ENCODE results near the gene SDC1. TPM values are rescaled to one million over a fixed set of nuclear protein-coding genes. Genes with fewer than 3 reads are reported as not detected.
A peak's percentile ranks its signal among the peaks of the same experiment; 100 is the strongest.

SDC1 gene
- polyA plus RNA-seq, 1 experiment: 42.0 TPM

DNA sequence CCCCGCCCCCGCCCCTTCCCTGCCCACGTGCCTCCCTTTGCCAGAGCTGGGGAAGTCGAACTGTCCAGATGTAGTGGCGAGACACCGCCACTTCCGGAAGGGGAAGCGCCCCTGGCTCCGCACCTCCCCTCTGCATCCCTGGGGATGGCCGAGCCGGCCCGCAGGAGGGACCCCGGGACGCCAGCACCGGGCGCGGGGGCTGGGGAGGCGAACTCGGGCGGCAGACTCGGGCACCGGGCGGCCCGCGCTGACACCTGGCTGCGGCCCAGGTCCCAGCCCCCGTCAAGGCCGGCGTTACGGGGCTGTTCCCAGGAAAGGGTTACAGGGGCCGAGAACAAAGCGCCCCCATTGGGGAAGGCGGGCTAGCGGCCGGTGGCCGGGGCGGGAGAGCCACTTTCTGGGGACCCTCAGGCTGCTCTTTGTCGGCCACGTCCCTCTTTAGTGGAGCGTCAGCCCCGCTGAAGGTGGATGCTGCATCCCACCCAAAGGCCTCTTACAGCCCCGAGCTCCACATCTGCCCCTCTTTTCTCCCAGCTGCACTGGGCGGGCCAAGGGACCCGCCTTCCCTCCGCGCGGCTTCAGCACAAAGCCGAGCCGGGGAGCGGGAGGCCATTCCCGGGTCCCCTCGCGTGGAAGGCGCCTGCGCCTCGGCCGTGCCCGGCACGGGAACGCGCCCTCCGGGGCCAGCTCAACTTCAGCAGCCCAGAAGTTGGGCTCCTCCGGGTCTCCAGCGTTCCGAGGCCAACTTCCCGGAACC is 1.3 kb downstream of the SDC1 start:
- CTCF ChIA-PET: interaction anchor here (0.6 to 7.0 kb wide), 4 partner anchors 18 to 87 kb away, joined by 3 to 83 read pairs (median 4); no protein-coding TSS in a partner anchor
- Histone ChIP-seq H3K4me3 (ENCODE audit: low read depth, low read length) (peak overlapping the region; percentile 60), H3K36me3 (ENCODE audit: control insufficient read depth, insufficient read depth, low read length) (peaks cover 1% of the 10 kb centered on the region; the same call in 1 of the 2 replicates), H3K27me3 (ENCODE audit: control insufficient read depth, insufficient read depth, low read length) (no peaks in the 10 kb centered on the region)
- no peak for DNase-seq (ENCODE audit: low read depth)
- TF ChIP-seq, protein P1, sequence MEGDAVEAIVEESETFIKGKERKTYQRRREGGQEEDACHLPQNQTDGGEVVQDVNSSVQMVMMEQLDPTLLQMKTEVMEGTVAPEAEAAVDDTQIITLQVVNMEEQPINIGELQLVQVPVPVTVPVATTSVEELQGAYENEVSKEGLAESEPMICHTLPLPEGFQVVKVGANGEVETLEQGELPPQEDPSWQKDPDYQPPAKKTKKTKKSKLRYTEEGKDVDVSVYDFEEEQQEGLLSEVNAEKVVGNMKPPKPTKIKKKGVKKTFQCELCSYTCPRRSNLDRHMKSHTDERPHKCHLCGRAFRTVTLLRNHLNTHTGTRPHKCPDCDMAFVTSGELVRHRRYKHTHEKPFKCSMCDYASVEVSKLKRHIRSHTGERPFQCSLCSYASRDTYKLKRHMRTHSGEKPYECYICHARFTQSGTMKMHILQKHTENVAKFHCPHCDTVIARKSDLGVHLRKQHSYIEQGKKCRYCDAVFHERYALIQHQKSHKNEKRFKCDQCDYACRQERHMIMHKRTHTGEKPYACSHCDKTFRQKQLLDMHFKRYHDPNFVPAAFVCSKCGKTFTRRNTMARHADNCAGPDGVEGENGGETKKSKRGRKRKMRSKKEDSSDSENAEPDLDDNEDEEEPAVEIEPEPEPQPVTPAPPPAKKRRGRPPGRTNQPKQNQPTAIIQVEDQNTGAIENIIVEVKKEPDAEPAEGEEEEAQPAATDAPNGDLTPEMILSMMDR (IDR thresholded peaks at IDR 0.05; ENCODE audit: insufficient read depth, low read depth, low read length): no peak
- POLR2A ChIA-PET: no interaction called here

DNA sequence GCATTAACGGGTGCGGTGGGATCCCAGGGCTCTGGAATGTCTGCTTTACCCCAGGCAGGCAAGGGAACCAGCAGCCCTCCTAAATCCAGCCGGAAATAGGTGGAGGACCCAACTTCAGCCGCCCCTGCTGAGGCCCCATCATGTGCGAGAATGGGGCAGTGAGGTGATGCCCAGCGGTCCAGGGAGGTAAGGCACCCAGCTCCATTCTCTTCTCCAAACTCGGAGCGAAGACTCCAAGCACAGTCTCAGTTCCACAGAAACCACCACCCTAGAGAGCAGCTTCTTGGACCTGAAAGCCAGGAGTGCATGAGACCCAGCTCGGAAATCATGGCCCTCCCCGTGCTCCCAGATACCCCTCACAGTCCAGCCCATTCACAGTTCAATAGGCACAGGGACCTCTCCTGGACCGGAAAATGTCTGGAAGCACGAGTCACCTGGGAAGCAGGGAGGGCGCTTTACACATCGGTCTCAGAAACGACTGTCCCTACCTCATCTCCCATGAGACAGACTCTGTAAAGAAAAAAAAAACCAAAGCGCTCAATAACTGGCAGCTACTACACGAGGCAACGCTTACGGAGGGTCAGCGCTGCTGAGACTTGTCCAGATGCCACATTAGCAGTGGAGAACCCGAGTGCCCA is 2.0 kb downstream of the SDC1 start:
- Histone ChIP-seq H3K4me3 (ENCODE audit: low read depth, low read length) (peak overlapping the region; percentile 60), H3K36me3 (ENCODE audit: control insufficient read depth, insufficient read depth, low read length) (peaks cover 1% of the 10 kb centered on the region; the same call in 1 of the 2 replicates), H3K27me3 (ENCODE audit: control insufficient read depth, insufficient read depth, low read length) (no peaks in the 10 kb centered on the region)
- POLR2A ChIA-PET: no interaction called here
- CTCF ChIA-PET: interaction anchor here (0.6 to 7.0 kb wide), 4 partner anchors 15 to 87 kb away, joined by 3 to 83 read pairs (median 4); no protein-coding TSS in a partner anchor
- TF ChIP-seq, protein P1 (IDR thresholded peaks at IDR 0.05; ENCODE audit: insufficient read depth, low read depth, low read length): no peak
- no peak for DNase-seq (ENCODE audit: low read depth)

DNA sequence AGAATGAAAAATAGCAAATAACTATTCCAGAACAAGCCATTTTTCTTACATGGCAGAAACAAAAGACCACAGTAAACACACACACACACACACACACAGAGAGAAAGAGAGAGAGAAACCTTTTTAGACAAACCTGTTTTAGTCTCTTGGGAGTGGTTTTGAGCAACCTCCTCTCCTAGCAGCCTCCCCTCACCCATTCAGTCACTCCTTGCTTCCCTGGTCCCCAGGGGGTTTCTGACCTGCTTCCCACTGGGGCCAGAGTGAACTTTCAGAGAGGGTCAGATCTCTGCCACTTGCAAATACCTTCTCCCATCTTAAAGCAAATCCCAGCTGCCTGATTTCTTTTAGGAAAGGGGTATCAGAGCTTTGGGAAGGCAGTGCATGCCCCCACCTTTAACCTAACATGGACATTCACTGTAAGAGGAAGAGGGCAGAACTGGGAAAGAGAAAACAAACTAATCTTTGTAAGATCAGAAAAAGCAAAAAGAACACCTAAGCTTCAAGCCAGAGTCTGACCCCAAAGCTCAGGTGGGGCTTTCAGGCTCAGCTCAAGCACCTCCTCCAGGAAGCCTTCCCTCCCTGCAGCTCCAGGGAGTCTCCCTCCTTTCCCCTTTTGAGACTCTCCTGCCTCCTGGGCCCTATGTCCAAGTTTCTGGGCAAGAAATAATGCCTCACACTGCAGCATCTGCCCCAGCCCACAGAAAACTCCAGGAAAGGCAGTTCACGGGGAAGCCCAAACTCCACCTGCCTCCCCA is 2.7 kb downstream of the SDC1 start:
- no peaks in the 10 kb centered on the region for H3K27me3 ChIP-seq (ENCODE audit: control insufficient read depth, insufficient read depth, low read length)
- peaks cover 1% of the 10 kb centered on the region; the same call in 1 of the 2 replicates for H3K36me3 ChIP-seq (ENCODE audit: control insufficient read depth, insufficient read depth, low read length)
- TF ChIP-seq, protein P1 (IDR thresholded peaks at IDR 0.05; ENCODE audit: insufficient read depth, low read depth, low read length): no peak
- ChIA-PET CTCF (interaction anchor here (0.8 to 7.0 kb wide), 2 partner anchors 14 to 86 kb away, joined by 3 to 83 read pairs; no protein-coding TSS in a partner anchor), POLR2A (interaction anchor here (0.5 to 1.0 kb wide), 3 partner anchors 37 to 87 kb away, joined by 3 to 7 read pairs (median 3); no protein-coding TSS in a partner anchor)
- no peak overlapping the region for H3K4me3 ChIP-seq (ENCODE audit: low read depth, low read length)
- DNase-seq (ENCODE audit: low read depth): no peak

DNA sequence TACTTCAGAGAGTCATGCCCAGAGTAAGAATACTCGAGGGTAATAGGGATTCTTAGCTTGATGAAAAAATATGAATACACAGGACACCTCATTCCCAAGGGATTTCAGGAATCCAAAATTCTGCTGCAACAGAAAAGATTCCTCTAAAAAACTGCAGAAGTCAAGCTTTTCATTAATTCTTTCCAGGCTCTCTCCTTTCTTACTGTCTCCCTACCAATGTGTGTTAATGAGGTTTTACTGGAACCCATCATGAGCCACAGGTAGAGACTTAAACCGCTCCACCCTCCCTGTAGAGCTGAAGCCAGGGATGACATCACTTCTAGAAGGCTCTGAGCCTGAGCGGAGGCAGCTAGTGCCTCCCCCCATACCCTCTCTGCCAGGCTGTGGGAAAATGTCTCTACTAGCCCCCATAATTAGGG is 3.4 kb downstream of the SDC1 start:
- CTCF ChIA-PET: interaction anchor here (7.0 kb wide), 1 partner anchor 85 kb away, joined by 83 read pairs; no protein-coding TSS in a partner anchor
- Histone ChIP-seq H3K36me3 (ENCODE audit: control insufficient read depth, insufficient read depth, low read length) (peaks cover 1% of the 10 kb centered on the region; the same call in 1 of the 2 replicates), H3K27me3 (ENCODE audit: control insufficient read depth, insufficient read depth, low read length) (no peaks in the 10 kb centered on the region), H3K4me3 (ENCODE audit: low read depth, low read length) (no peak overlapping the region)
- TF ChIP-seq, protein P1 (IDR thresholded peaks at IDR 0.05; ENCODE audit: insufficient read depth, low read depth, low read length): no peak
- POLR2A ChIA-PET: interaction anchor here (0.5 to 1.0 kb wide), 3 partner anchors 36 to 86 kb away, joined by 3 to 7 read pairs (median 3); no protein-coding TSS in a partner anchor
- peak; percentile 80 for DNase-seq (ENCODE audit: low read depth)
